Neural cell (in vitro differentiated cells): ENCODE data around the gene MEGF11. TPM values are rescaled to one million over a fixed set of nuclear protein-coding genes. Genes with fewer than 3 reads are reported as not detected.

ENCODE experiments used
- H2AFZ ChIP-seq: fragments of 200-600, 300-800 bp; sonication (generic), shearing (Covaris generic); 2 replicates; pipeline ENCODE4 v1.6.0; 2014; ENCODE audit warnings: low read depth, mild to moderate bottlenecking, antibody characterized with exemption, low read length, moderate library complexity
- H3F3A ChIP-seq: fragments of 200-600 bp; shearing (Covaris generic); 2 replicates; pipeline ENCODE4 v1.6.1; 2016; ENCODE audit warnings: mild to moderate bottlenecking, moderate library complexity, mixed read lengths, antibody characterized with exemption, low read length; ENCODE audit not compliant: insufficient read depth, poor library complexity, severe bottlenecking
- H3K27ac ChIP-seq: fragments of 200-600, 300-800 bp; sonication (generic), shearing (Covaris generic); 2 replicates; pipeline ENCODE4 v1.5.1; 2014; ENCODE audit warnings: mild to moderate bottlenecking, low read length, moderate library complexity
- H3K27me3 ChIP-seq: fragments of 300-800, 200-600 bp; sonication (generic), shearing (Covaris generic); 2 replicates; pipeline ENCODE4 v1.6.0; 2014; ENCODE audit warnings: mild to moderate bottlenecking, low read depth, low read length, moderate library complexity; ENCODE audit not compliant: insufficient read depth
- H3K36me3 ChIP-seq: fragments of 300-800, 200-600 bp; sonication (generic), shearing (Covaris generic); 2 replicates; pipeline ENCODE4 v1.5.1; 2014; ENCODE audit warnings: mild to moderate bottlenecking, antibody characterized with exemption, low read length, moderate library complexity; ENCODE audit not compliant: insufficient read depth
- H3K4me2 ChIP-seq: fragments of 300-800, 200-600 bp; sonication (generic), shearing (Covaris generic); 2 replicates; pipeline ENCODE4 v1.6.0; 2014; ENCODE audit warnings: mild to moderate bottlenecking, low read length
- H3K4me3 ChIP-seq: fragments of 300-800, 200-600 bp; sonication (generic), shearing (Covaris generic); 2 replicates; pipeline ENCODE4 v1.5.1; 2014; ENCODE audit warnings: mild to moderate bottlenecking, low read length, moderate library complexity
- H3K79me2 ChIP-seq: fragments of 200-600 bp; shearing (Covaris generic); replicated peaks from 2 replicates; pipeline ENCODE4 v1.6.0; 2014; ENCODE audit warnings: mild to moderate bottlenecking, low read length, moderate library complexity; ENCODE audit not compliant: insufficient read depth
- H3K9ac ChIP-seq: fragments of 300-800, 200-600 bp; sonication (generic), shearing (Covaris generic); 2 replicates; pipeline ENCODE4 v1.6.1; 2016; ENCODE audit warnings: mild to moderate bottlenecking, low read length, mixed read lengths
- H3K9me2 ChIP-seq: fragments of 200-600 bp; shearing (Covaris generic); 2 replicates; pipeline ENCODE4 v1.6.1; 2016; ENCODE audit warnings: mild to moderate bottlenecking, low read length, mixed read lengths; ENCODE audit not compliant: insufficient read depth
- H3K9me3 ChIP-seq: fragments of 200-600, 300-800 bp; sonication (generic), shearing (Covaris generic); 2 replicates; pipeline ENCODE4 v1.6.1; 2016; ENCODE audit warnings: mild to moderate bottlenecking, mixed run types, low read length, moderate library complexity, mixed read lengths
- H4K20me1 ChIP-seq: fragments of 200-600 bp; shearing (Covaris generic); 2 replicates; pipeline ENCODE4 v1.6.1; 2016; ENCODE audit warnings: mild to moderate bottlenecking, mixed run types; ENCODE audit not compliant: insufficient read depth
- CTCF ChIP-seq: fragments of 450-650 bp; IDR thresholded peaks from 2 replicates; pipeline ENCODE4 v1.5.1; 2014; ENCODE audit warnings: antibody characterized with exemption, mild to moderate bottlenecking, moderate library complexity; ENCODE audit not compliant: poor library complexity, severe bottlenecking
- EP300 ChIP-seq: fragments of 450-650 bp; conservative IDR thresholded peaks from 2 replicates; pipeline ENCODE4 v1.6.1; 2014; ENCODE audit warnings: antibody characterized with exemption, mild to moderate bottlenecking, moderate library complexity; ENCODE audit not compliant: poor library complexity, severe bottlenecking
- EZH2 ChIP-seq: fragments of 200-600, 300-800 bp; shearing (Covaris generic), sonication (generic); IDR thresholded peaks from 2 replicates; pipeline ENCODE4 v1.6.1; 2014; ENCODE audit warnings: antibody characterized with exemption, low read length, borderline replicate concordance, mild to moderate bottlenecking; ENCODE audit not compliant: insufficient read depth, poor library complexity, severe bottlenecking
- MXI1 ChIP-seq: fragments of 450-650 bp; conservative IDR thresholded peaks from 2 replicates; pipeline ENCODE4 v1.6.1; 2014; ENCODE audit warnings: antibody characterized with exemption, mild to moderate bottlenecking; ENCODE audit not compliant: poor library complexity, severe bottlenecking
- POLR2AphosphoS5 ChIP-seq: IDR thresholded peaks from 2 replicates; pipeline ENCODE4 v1.6.1; 2012
- RAD21 ChIP-seq: fragments of 450-650 bp; conservative IDR thresholded peaks from 2 replicates; pipeline ENCODE4 v1.6.1; 2014; ENCODE audit warnings: antibody characterized with exemption, mild to moderate bottlenecking, moderate library complexity
- REST ChIP-seq: IDR thresholded peaks from 2 replicates; pipeline ENCODE4 v1.6.1; 2012; ENCODE audit warnings: borderline replicate concordance
- SMC3 ChIP-seq: fragments of 450-650 bp; conservative IDR thresholded peaks from 2 replicates; pipeline ENCODE4 v1.6.1; 2014; ENCODE audit warnings: antibody characterized with exemption, mild to moderate bottlenecking, moderate library complexity; ENCODE audit not compliant: poor library complexity
- TAF1 ChIP-seq: IDR thresholded peaks from 2 replicates; pipeline ENCODE4 v1.6.1; 2012; ENCODE audit warnings: low read depth
- polyA plus RNA-seq: library from polyadenylated mRNA; depleted of rRNA; stranded (reverse); fragments of >200 nt; gene quantifications from 2 replicates; pipeline ENCODE4 v1.2.3, GENCODE V29; 2014

The MEGF11 gene
- polyA plus RNA-seq, 1 donor from 2014 or later: 0.64 TPM

GRCh38 chr15:65925338-65925737, 328.2 kb downstream of the MEGF11 start:
- H3K36me3 ChIP-seq: no peaks in the 10 kb centered on the region
- no peaks in the 10 kb centered on the region for H4K20me1 ChIP-seq
- no peak overlapping the region for H3K4me3 ChIP-seq
- no peaks in the 10 kb centered on the region for H3F3A ChIP-seq
- TF ChIP-seq SMC3 (no peak), POLR2AphosphoS5 (no peak), REST (no peak), EP300 (no peak), EZH2 (no peak), CTCF (no peak), TAF1 (no peak)
- H3K27me3 ChIP-seq: no peaks in the 10 kb centered on the region
- H3K9ac ChIP-seq: no peak overlapping the region
- H3K27ac ChIP-seq: no peak overlapping the region
- H3K4me2 ChIP-seq: no peak overlapping the region
- H3K9me2 ChIP-seq: no peaks in the 10 kb centered on the region
- no peak overlapping the region for H2AFZ ChIP-seq
- no peaks in the 10 kb centered on the region for H3K79me2 ChIP-seq
- no peaks in the 10 kb centered on the region for H3K9me3 ChIP-seq

GRCh38 chr15:65924004-65924403, 329.5 kb downstream of the MEGF11 start:
- no peaks in the 10 kb centered on the region for H3K9me3 ChIP-seq
- TF ChIP-seq CTCF (no peak), TAF1 (no peak), REST (no peak), POLR2AphosphoS5 (no peak), EP300 (no peak), RAD21 (no peak), MXI1 (no peak), SMC3 (no peak), EZH2 (no peak)
- no peak overlapping the region for H3K4me3 ChIP-seq
- no peaks in the 10 kb centered on the region for H4K20me1 ChIP-seq
- H3K36me3 ChIP-seq: no peaks in the 10 kb centered on the region
- no peak overlapping the region for H3K4me2 ChIP-seq
- no peaks in the 10 kb centered on the region for H3K27me3 ChIP-seq
- no peaks in the 10 kb centered on the region for H3F3A ChIP-seq
- H3K9ac ChIP-seq: no peak overlapping the region
- no peak overlapping the region for H3K27ac ChIP-seq
- no peak overlapping the region for H2AFZ ChIP-seq
- H3K9me2 ChIP-seq: no peaks in the 10 kb centered on the region
- H3K79me2 ChIP-seq: no peaks in the 10 kb centered on the region
